Measurements from ENCODE around the gene STK40. TPM values are rescaled to one million over a fixed set of nuclear protein-coding genes. Genes with fewer than 3 reads are reported as not detected.

Gene STK40
- total and polyA plus RNA-seq, 5 donors = 54.8 to 85.0 (median 72.2) TPM

DNA sequence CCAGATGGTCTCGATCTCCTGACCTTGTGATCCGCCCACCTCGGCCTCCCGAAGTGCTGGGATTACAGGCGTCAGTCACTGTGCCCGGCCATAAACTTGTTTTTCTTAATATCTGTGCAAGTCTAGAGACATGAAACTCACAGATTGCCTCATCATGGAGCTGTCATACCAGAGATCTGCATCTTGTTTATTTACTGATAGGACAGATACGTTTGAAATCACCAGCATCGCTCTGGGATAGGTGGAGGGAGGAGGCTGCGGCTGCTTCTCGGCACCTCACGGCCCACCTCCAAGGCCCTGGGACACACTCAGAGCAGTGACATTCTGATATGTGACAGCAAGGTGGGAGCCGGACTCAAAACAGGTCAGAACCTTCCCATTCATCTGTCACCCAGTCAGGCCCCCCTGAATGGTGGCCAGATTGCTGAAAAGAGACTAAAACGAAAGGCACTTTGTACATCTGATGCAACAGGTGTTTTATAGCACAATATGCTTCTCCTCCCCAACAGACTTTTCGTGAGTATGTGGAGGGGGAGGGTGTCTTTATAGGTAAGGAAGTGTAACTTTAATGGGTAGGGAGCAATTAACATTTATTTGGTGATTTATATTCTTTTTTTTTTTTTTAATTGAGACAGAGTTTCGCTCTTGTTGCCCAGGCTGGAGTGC, 30.1 kb upstream of the STK40 start:
- intact Hi-C loops (cut with DNase I) = no loop called here
- Histone ChIP-seq H3K4me3 (ENCODE audit: low read length) (no peak overlapping the region), H3K4me1 (ENCODE audit: control insufficient read depth, insufficient read depth, low read length) (no peaks in the 10 kb centered on the region), H3K27me3 (ENCODE audit: control insufficient read depth, insufficient read depth) (no peaks in the 10 kb centered on the region), H3K9me3 (ENCODE audit: control insufficient read depth, low read length) (no peaks in the 10 kb centered on the region), H3K27ac (ENCODE audit: low read length) (no peak overlapping the region)
- ATAC-seq = no peak
- 87% methylated on average over 15 of the region's 15 CpGs for WGBS
- no peak for DNase-seq

DNA sequence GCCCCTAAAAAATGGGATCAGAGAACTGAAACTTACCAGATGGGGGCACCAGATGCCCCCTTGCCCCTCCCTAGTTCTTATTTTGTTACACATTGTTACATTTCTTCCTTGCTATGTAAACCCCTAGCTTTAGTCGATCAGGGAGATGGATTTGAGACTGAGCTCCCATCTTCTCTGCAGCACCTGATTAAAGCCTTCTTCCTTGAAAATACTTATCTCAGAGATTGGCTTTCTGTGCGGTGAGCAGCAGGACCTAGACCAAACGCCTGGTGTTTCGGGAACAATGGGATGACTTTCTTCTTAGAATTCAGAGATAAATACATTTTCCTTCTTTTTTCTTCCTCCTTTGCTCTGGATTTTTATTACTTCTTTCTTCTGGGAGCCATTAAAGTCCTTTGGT, 28.7 kb upstream of the STK40 start:
- WGBS = 86% methylated on average over 4 of the region's 4 CpGs
- no peak for DNase-seq
- no peak for ATAC-seq
- Histone ChIP-seq H3K4me3 (ENCODE audit: low read length) (no peak overlapping the region), H3K27me3 (ENCODE audit: control insufficient read depth, insufficient read depth) (no peaks in the 10 kb centered on the region), H3K4me1 (ENCODE audit: control insufficient read depth, insufficient read depth, low read length) (no peaks in the 10 kb centered on the region), H3K9me3 (ENCODE audit: control insufficient read depth, low read length) (no peaks in the 10 kb centered on the region), H3K27ac (ENCODE audit: low read length) (no peak overlapping the region)
- intact Hi-C loops (cut with DNase I) = no loop called here

DNA sequence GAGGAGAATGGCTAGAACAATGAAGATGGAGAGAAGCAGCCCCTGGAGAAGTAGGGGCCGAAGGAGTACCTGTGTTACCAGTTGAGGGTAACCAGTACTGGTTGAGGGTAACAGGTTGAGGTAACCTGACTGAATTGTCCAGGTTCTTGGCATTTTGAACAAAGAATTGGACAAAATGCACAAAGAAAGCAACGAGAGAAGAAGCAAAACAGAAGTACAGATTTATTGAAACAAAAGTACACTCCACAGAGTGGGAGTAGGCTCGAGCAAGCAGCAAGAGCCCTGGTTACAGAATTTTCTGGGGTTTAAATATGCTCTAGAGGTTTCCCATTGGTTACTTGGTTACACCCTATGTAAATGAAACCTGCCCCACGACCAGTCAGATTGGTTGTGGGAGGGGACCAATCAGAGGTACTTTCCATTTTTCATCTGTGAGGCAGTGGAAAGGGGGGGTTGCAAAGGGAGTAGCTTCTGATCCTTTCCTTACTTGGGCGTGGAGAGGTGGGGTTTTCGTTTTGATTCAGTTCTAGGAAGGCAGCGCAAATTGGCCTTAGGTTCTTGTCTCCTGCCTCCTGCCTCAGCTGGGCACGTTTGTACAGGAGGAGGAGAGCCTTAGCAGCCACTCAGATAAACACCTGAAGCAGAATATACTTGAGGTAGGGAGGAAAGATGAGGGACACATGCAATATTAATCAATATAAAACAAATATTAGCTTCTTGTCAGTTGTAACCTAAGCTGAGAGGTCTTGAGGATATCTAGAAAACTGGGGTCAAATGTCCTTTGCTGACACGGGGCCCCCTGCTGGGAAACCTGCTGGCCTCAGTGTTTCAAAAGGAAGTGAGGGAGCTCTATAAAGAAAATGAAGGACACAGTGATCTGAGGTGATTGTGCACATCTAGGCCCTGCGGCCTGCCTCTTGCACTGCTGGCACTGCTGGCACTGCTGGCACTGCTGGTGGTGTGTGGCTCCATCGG, 26.2 kb upstream of the STK40 start:
- DNase-seq (no peak), ATAC-seq (peak in 1 of 2 donors; percentile 62)
- Histone ChIP-seq H3K27me3 (ENCODE audit: control insufficient read depth, insufficient read depth) (no peaks in the 10 kb centered on the region), H3K4me1 (ENCODE audit: control insufficient read depth, insufficient read depth, low read length) (no peaks in the 10 kb centered on the region), H3K4me3 (ENCODE audit: low read length) (no peak overlapping the region), H3K27ac (ENCODE audit: low read length) (no peak overlapping the region), H3K9me3 (ENCODE audit: control insufficient read depth, low read length) (no peaks in the 10 kb centered on the region)
- intact Hi-C loops (cut with DNase I) = no loop called here
- 62% methylated on average over 11 of the region's 11 CpGs for WGBS

DNA sequence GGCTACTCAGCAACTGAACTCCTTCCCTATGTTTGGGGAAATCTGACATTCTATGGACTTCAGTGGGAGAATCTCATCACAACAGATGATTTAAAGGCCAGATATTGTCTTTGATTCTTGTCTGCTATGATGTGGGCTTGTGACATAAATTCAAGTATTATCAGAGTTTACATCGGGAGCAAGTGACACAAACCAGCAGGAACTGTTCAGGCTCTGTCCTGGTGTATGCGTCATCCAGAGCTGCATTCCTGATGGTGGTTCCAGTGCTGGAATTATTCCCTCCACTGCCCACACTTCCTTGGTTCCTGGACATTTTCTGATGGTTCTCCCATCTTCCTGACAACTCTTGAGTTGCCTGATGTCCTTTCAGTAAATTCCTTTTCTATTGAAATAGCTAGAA, 22.8 kb upstream of the STK40 start:
- H3K4me3 ChIP-seq (ENCODE audit: low read length) = no peak overlapping the region
- no peaks in the 10 kb centered on the region for H3K4me1 ChIP-seq (ENCODE audit: control insufficient read depth, insufficient read depth, low read length)
- DNase-seq = no peak
- no peaks in the 10 kb centered on the region for H3K9me3 ChIP-seq (ENCODE audit: control insufficient read depth, low read length)
- no peak overlapping the region for H3K27ac ChIP-seq (ENCODE audit: low read length)
- no peak for ATAC-seq
- H3K27me3 ChIP-seq (ENCODE audit: control insufficient read depth, insufficient read depth) = no peaks in the 10 kb centered on the region
- intact Hi-C loops (cut with DNase I) = no loop called here
- WGBS = 68% methylated on average over 2 of the region's 2 CpGs

DNA sequence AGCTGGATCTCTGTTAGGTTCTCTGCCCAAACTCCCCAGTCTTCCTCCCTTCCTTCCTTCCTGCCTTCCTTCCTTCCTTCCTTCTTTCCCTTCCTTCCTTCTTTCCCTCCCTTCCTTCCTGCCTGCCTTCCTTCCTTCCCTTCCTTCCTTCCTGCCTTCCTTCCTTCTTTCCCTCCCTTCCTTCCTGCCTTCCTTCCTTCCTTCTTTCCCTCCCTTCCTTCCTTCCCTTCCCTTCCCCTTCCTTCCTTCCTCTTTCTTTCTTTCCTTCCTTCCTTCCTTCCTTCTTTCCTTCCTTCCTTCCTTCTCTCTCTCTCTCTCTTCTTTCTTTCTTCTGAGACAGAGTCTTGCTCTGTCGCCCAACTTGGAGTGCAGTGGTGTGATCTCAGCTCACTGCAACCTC, 20.7 kb upstream of the STK40 start:
- H3K27me3 ChIP-seq (ENCODE audit: control insufficient read depth, insufficient read depth) = no peaks in the 10 kb centered on the region
- 92% methylated on average over 1 of the region's 1 CpG for WGBS
- H3K9me3 ChIP-seq (ENCODE audit: control insufficient read depth, low read length) = no peaks in the 10 kb centered on the region
- H3K27ac ChIP-seq (ENCODE audit: low read length) = no peak overlapping the region
- no peak for ATAC-seq
- DNase-seq = no peak
- H3K4me3 ChIP-seq (ENCODE audit: low read length) = no peak overlapping the region
- H3K4me1 ChIP-seq (ENCODE audit: control insufficient read depth, insufficient read depth, low read length) = no peaks in the 10 kb centered on the region
- intact Hi-C loops (cut with DNase I) = no loop called here

DNA sequence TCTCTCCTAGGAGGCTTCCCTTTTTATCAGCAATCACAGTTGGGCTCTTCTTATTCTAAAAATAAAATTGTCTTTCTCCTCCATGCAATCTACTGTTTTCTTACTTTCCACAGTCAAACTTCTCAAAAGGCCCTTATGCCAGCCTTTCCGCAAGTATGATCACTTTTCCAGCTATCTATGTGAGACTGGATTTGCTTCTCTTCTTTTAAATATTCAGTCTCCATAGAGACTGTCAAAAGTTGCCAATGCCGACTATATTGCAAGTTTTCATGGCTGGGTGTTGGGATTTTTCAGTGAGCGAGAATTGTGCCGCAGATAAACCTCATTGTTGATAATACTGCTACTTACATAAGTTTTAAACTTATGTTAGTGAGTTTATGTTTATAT, 16.8 kb upstream of the STK40 start:
- Histone ChIP-seq H3K4me3 (ENCODE audit: low read length) (no peak overlapping the region), H3K9me3 (ENCODE audit: control insufficient read depth, low read length) (no peaks in the 10 kb centered on the region), H3K4me1 (ENCODE audit: control insufficient read depth, insufficient read depth, low read length) (no peaks in the 10 kb centered on the region), H3K27me3 (ENCODE audit: control insufficient read depth, insufficient read depth) (no peaks in the 10 kb centered on the region), H3K27ac (ENCODE audit: low read length) (no peak overlapping the region)
- no peak for ATAC-seq
- no peak for DNase-seq
- WGBS = 85% methylated on average over 4 of the region's 4 CpGs
- intact Hi-C loops (cut with DNase I) = no loop called here

DNA sequence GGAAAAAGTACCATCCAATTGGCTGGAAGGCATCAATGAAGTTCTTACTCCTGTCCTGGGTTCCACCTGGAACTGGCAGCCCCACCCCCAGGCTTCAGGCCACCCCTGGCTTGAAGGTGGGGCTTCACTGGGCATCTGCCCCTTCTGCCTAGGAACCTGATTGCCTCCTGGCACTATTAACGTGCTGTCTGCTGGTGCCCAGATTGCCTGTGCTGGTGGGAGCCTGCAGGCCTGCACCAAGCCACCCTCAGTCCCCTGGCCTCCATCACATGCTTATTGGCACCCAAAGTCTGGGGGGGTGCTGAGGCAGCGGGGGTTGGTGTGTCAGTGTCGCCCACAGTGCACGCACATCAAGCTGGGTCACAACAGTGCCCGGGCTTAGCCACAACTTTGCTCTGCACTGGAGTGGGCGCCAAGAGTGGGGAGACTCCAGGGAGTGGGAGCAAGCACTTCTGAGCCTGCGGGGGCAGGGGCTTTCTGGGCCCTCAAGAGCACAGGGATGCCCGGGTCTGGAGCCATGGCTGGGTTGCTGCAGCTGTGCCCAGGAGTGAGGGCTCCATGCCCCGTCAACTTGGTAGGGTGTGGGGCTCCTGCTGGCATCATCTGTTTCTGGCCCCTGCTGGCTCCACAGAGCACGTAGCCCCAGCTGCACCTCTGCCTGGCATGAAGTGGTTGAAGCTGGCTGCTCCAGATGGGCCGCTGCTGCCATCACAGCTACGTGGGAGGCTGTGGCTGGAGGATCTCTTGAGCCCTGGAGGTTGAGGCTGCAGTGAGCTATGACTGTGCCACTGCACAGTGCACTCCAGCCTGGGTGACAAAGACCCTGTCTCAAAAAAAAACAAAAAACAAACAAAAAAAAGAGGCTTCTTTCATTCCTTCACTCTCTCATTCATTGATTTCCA, 16.1 kb upstream of the STK40 start:
- no peaks in the 10 kb centered on the region for H3K9me3 ChIP-seq (ENCODE audit: control insufficient read depth, low read length)
- H3K27ac ChIP-seq (ENCODE audit: low read length) = no peak overlapping the region
- ATAC-seq = no peak
- no peak for DNase-seq
- no peaks in the 10 kb centered on the region for H3K4me1 ChIP-seq (ENCODE audit: control insufficient read depth, insufficient read depth, low read length)
- intact Hi-C loops (cut with DNase I) = no loop called here
- H3K27me3 ChIP-seq (ENCODE audit: control insufficient read depth, insufficient read depth) = no peaks in the 10 kb centered on the region
- WGBS = 93% methylated on average over 12 of the region's 12 CpGs
- H3K4me3 ChIP-seq (ENCODE audit: low read length) = no peak overlapping the region

DNA sequence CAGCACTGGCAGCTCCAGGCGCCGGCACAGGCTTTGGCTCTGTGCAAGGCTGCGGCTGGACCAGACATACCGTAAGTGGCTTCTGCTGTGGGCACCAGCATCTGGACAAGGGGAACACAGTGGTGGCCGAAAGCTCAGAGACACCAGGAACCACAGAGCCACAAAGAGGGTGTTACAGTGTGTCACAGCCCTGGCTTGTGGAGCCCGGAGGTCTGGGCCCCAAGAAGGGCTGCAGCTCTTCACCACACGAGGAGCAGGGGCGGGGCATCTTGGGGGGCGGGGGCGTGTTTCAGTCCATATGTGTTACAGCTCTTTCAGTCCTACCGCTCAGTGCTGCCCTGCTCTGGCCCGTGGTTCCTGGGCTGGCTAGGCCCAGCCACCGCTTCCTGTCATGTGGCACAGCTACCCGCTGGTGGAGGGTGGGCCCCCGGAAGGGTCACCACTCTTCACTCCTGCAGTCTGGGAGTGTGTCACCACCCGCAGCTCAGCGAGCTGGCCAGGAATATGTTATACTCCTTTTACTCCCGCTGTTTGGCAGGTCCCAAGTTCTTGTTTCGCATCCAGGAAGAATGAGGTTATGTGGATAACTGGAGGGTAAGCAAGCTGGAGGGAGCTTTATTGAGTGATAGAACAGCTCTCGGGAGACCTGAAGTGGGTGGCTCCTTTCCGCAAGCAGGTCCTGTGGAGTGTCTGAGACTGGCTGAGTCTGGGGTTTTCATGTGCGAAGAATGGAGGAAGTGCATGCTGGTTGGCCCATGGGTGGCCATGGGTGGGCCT, 15.3 kb upstream of the STK40 start:
- intact Hi-C loops (cut with DNase I) = no loop called here
- peak; percentile 83 to 91 (median 91) for DNase-seq
- WGBS = 70% methylated on average over 22 of the region's 22 CpGs
- Histone ChIP-seq H3K27me3 (ENCODE audit: control insufficient read depth, insufficient read depth) (no peaks in the 10 kb centered on the region), H3K4me3 (ENCODE audit: low read length) (no peak overlapping the region), H3K27ac (ENCODE audit: low read length) (peak overlapping the region; percentile 39), H3K4me1 (ENCODE audit: control insufficient read depth, insufficient read depth, low read length) (no peaks in the 10 kb centered on the region), H3K9me3 (ENCODE audit: control insufficient read depth, low read length) (no peaks in the 10 kb centered on the region)
- peak; percentile 65 to 72 for ATAC-seq

DNA sequence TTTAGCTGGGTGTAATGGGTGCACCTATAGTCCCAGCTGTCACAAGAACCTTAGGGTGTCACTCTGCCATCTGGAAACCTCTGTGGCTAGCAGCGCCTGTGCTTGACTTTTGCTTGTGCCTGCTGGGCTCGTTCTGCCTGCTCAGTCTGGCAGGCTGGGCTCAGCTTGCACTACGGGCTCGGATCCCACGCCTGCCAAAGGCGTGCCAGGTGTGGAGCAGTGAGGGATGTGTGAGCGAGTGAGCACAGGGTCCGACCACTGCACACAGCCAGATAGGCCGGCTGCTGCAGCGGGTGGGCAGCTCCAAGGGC, 14.7 kb upstream of the STK40 start:
- ATAC-seq = no peak
- Histone ChIP-seq H3K4me3 (ENCODE audit: low read length) (no peak overlapping the region), H3K27ac (ENCODE audit: low read length) (no peak overlapping the region), H3K27me3 (ENCODE audit: control insufficient read depth, insufficient read depth) (no peaks in the 10 kb centered on the region), H3K4me1 (ENCODE audit: control insufficient read depth, insufficient read depth, low read length) (no peaks in the 10 kb centered on the region), H3K9me3 (ENCODE audit: control insufficient read depth, low read length) (no peaks in the 10 kb centered on the region)
- 91% methylated on average over 10 of the region's 10 CpGs for WGBS
- DNase-seq = no peak
- intact Hi-C loops (cut with DNase I) = no loop called here

DNA sequence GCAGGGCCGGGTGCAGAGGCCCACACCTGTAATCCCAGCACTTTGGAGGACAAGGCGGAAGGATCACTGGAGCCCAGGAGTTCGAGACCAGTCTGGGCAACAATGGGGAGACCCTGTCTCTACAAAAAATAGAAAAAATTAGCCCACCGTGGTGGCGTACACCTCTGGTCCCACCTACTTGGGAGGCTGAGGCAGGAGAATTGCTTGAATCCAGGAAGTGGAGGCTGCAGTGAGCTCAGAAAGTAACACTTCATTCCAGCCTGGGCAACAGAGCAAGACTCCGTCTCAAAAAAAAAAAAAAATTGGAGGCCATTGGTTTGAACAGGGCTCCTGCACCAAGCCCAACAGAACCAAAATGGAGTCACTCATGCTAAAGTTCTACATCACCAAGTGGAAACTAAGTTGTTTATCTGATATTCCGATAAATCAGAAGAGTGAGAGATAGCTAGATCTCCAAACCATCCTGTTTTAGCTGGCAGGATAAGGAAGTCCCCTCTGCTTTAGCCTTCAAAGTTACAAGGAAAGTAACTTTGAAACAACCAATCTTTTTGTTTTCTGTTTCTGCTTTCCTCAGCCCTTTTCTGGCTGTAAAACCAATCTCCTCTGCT, 12.8 kb upstream of the STK40 start:
- Histone ChIP-seq H3K27me3 (ENCODE audit: control insufficient read depth, insufficient read depth) (no peaks in the 10 kb centered on the region), H3K4me3 (ENCODE audit: low read length) (no peak overlapping the region), H3K9me3 (ENCODE audit: control insufficient read depth, low read length) (no peaks in the 10 kb centered on the region), H3K4me1 (ENCODE audit: control insufficient read depth, insufficient read depth, low read length) (no peaks in the 10 kb centered on the region), H3K27ac (ENCODE audit: low read length) (no peak overlapping the region)
- intact Hi-C loops (cut with DNase I) = no loop called here
- ATAC-seq (no peak), DNase-seq (no peak)
- WGBS = 82% methylated on average over 7 of the region's 7 CpGs
